GM12873 (cell line): Measurements from ENCODE around the gene CYP27C1.

Experiments used
- TF ChIP-seq, protein P1 (sequence below): IDR thresholded peaks from 2 replicates; pipeline ENCODE4 v1.5.1; 2012; ENCODE audit warnings: low read depth, mild to moderate bottlenecking, moderate library complexity, low read length, control low read depth; ENCODE audit not compliant: insufficient read depth; ENCODE audit errors: missing control alignments

CYP27C1 gene

DNA sequence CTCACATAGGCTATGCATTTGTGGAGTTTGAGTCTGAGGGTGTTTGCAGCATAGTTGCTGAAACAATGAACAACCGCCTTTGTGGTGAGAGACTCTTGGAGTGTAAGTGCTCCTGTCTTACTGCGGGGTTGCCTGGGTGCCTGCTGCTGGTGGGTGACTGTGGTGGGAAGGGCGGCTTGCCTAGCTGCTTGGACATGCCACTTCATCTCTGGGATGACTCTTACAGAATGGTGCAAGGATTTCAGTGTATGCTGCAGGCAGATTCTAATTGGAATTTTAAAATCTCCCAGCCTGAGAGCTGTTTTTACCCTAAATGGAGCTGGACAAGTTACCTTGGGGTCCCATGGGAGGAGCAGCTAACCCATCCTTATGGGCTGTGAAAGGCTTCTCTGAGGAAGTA lies 50.1 kb downstream of the CYP27C1 start:
- TF ChIP-seq, protein P1, sequence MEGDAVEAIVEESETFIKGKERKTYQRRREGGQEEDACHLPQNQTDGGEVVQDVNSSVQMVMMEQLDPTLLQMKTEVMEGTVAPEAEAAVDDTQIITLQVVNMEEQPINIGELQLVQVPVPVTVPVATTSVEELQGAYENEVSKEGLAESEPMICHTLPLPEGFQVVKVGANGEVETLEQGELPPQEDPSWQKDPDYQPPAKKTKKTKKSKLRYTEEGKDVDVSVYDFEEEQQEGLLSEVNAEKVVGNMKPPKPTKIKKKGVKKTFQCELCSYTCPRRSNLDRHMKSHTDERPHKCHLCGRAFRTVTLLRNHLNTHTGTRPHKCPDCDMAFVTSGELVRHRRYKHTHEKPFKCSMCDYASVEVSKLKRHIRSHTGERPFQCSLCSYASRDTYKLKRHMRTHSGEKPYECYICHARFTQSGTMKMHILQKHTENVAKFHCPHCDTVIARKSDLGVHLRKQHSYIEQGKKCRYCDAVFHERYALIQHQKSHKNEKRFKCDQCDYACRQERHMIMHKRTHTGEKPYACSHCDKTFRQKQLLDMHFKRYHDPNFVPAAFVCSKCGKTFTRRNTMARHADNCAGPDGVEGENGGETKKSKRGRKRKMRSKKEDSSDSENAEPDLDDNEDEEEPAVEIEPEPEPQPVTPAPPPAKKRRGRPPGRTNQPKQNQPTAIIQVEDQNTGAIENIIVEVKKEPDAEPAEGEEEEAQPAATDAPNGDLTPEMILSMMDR = no peak

- TF ChIP-seq, protein P1 = no peak
Measured at GRCh38 chr2:127169066-127169660, 50.9 kb downstream of the CYP27C1 start.

- TF ChIP-seq, protein P1 = no peak
Measured at GRCh38 chr2:127166231-127166860, 53.8 kb downstream of the CYP27C1 start.

- TF ChIP-seq, protein P1 = no peak
Measured at GRCh38 chr2:127165539-127165935, 54.6 kb downstream of the CYP27C1 start.

DNA sequence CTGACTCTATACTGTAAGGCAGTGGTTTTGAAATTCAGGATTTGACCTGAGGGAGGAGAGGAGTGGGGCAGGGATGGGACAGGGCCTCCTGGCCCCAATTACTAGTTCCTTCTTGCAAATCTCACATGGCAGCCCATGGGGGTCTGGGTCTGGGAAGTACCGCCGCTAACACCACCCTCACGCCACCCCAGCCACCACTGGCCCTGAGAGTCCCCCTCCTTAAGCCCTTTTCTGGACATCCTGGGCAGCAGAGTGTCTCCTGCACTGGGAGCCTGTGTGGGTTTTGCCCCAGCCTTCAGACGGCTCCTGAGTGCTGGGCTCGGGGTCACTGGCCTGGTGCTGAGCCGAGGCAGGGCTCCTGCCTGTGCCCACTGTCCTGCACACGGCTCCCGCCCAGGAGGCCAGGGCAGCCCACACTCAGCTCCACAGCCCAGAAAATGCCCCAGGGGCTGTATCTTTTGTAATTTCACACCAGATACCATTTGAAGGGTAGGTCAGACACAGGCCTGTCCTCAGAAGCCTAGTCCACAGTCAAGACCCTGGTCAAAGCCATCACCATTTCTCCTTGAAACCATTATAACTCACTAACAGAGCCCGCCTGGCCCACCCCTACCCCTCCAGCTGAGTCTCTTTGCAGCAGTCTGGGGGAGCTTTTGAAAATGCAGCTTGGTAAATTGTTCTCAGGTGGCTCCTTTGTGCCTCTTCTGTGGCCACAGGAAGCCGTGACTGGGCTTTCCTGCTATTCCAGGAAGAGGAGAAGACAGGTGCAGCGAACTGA lies 55.1 kb downstream of the CYP27C1 start:
- TF ChIP-seq, protein P1 = no peak

DNA sequence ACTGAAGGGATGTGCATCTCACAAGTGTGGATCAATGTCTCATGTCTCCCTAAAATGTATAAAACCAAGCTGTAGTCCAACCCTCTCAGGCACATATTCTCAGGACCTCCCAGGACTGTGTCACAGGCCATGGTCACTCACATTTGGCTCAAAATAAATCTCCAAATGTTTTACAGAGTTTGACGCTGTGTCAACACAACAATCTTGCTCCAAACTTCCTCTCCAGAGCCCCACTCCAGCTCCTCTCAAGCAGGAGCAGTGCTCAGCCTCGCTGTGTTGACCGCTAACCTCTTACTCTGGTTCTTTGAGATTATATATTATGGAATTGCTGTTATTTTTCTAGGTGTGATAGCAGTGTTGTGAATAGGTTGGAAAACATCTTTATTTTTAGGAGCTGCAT lies 56.2 kb downstream of the CYP27C1 start:
- TF ChIP-seq, protein P1 = no peak
